LNCaP clone FGC (cell line): ENCODE data around the gene LINC01488.

Experiments
- DNase-seq: peaks from one replicate; pipeline ENCODE4 v3.0.0-alpha.2; 2011; ENCODE audit warnings: low read depth
- H3K4me3 ChIP-seq: 2 replicates; pipeline ENCODE4 v1.5.1; 2011; ENCODE audit warnings: mild to moderate bottlenecking, low read depth, low read length, control low read depth
- CTCF ChIP-seq: IDR thresholded peaks from 2 replicates; pipeline ENCODE4 v1.5.1; 2012; ENCODE audit warnings: mild to moderate bottlenecking; ENCODE audit not compliant: control insufficient read depth, insufficient read depth; ENCODE audit errors: extremely low read depth

Gene LINC01488

GRCh38 chr11:69524291-69524882, 42.9 kb downstream of the LINC01488 start:
- no peak overlapping the region for H3K4me3 ChIP-seq
- TF ChIP-seq CTCF: no peak
- no peak for DNase-seq

GRCh38 chr11:69524991-69525411, 43.5 kb downstream of the LINC01488 start:
- no peak overlapping the region for H3K4me3 ChIP-seq
- TF ChIP-seq CTCF: no peak

GRCh38 chr11:69525516-69526452, 44.3 kb downstream of the LINC01488 start:
- TF ChIP-seq CTCF: no peak
- DNase-seq: no peak
- no peak overlapping the region for H3K4me3 ChIP-seq

More at GRCh38 chr11:69524991-69525411, 43.5 kb downstream of the LINC01488 start:
- no peak for DNase-seq

- no peak for TF ChIP-seq CTCF
Observed at GRCh38 chr11:69526453-69526810, 45.0 kb downstream of the LINC01488 start.

GRCh38 chr11:69529001-69529400, 47.5 kb downstream of the LINC01488 start:
- no peak overlapping the region for H3K4me3 ChIP-seq
- TF ChIP-seq CTCF: no peak
- no peak for DNase-seq

More at GRCh38 chr11:69526453-69526810, 45.0 kb downstream of the LINC01488 start:
- H3K4me3 ChIP-seq: no peak overlapping the region
- no peak for DNase-seq

GRCh38 chr11:69530278-69531070, 49.0 kb downstream of the LINC01488 start:
- H3K4me3 ChIP-seq: no peak overlapping the region
- DNase-seq: no peak
- TF ChIP-seq CTCF: no peak
